ENCODE data around the gene ATG10.

Gene ATG10

DNA sequence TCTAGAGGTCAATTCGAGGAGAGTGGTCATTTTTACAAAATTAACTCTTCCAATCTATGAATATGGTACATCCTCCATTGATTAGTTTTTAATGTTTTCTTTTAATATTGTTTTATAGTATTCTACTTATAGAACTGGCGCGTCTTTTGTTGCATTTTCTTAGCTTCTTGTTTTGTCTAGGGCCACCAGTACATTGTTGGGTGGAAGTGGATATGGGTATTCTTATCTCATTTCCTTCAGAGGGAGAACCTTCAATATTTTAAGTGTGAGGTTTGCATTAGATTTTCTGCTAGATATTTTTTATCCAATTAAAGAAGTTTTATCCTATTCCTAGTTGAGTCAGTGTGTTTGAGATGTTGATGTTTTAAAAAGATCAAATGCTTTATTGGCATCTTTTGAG, 236.5 kb downstream of the ATG10 start:
- no peak overlapping the region for H3K4me3 ChIP-seq (ENCODE audit: low read length)
- no peak for TF ChIP-seq ZNF274 (IDR thresholded peaks at IDR 0.05; ENCODE audit: low read depth, low read length)

DNA sequence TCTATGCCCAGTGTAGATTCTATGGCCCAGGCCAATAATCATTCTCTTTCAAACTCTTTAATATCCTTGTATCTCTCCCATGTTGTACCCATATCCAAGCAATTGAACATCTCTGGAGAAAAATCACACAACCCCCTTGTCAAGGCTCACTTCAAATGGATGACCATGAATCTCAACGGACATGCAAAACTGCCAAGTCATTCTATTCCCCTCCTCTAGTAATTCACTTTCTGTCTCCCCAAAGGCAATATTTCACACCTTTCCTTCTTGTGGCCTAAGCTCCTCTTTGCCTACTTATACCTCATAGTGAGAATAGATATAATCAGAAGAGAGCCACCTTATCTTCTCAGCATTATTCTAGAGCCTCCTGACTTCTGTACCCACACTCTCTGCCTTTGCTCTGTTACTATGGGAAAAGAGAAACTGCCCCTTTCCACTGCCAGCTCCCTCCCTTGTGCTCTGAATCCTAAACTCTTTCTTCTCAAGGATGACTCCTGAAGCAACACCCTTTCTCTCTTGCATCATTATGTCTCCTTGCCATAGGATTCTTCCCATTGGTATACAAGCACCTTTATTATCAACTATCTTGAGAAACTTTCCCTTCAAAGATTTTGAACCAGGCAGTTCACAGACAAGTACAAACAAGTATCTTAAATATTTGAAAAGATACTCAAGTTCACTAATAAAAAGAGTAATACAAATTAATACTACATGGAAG, 240.2 kb downstream of the ATG10 start:
- H3K4me3 ChIP-seq (ENCODE audit: low read length), result no peak overlapping the region
- TF ChIP-seq ZNF274 (IDR thresholded peaks at IDR 0.05; ENCODE audit: low read depth, low read length), result no peak

DNA sequence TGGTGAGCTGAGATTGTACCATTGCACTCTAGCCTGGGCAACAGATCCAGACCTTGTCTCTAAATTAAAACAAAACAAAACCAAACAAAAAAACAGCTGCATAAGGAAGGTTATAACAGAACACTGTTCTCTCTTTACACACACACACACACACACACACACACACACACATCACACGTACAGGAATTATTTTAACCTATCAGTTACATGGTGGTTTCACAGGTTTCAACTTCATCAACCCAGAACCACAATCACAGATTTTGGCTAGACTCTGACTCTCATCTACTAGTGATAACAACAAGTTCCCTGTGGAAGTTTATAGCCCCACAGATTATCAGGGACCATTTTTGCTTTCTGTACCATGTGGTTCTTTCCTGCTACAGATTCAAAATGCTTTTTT, 246.1 kb downstream of the ATG10 start:
- H3K4me3 ChIP-seq (ENCODE audit: low read length), result no peak overlapping the region
- TF ChIP-seq ZNF274 (IDR thresholded peaks at IDR 0.05; ENCODE audit: low read depth, low read length), result no peak

DNA sequence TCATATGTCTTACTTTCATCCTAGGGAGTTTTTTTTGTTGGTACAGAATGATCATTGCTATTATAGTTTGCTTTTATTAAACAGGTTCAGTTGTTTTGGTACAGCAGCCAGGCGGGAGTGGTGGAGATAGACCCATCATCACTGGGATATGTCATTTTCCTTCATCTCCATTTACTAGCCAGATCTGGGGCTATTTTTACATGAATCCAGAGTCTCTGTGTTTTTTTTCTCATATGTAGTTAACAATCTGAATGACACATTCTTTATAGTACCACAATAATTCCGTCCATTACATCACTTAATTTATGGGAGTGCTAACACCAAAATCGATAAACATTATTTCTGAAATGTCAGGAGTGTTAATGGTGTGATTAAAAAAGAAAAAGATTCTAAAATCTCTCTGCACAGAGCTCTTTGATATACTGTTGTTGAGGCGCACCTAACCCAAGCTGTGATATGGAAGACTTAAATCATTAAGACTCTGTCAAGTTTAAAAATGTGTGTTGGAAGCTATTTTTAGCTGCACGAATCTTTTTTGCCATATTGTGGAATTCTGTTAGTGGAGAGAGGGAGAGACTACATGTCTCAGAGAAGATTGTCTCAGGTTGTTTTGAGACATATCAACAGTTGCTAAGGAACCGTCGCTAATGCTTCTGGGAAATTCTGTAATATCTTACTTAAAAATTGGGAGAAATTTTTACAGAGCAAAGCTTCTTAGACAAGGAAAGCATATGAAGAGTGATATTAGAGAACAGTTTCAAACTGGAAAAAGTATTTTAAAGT, 246.7 kb downstream of the ATG10 start:
- no peak overlapping the region for H3K4me3 ChIP-seq (ENCODE audit: low read length)
- TF ChIP-seq ZNF274 (IDR thresholded peaks at IDR 0.05; ENCODE audit: low read depth, low read length), result no peak

DNA sequence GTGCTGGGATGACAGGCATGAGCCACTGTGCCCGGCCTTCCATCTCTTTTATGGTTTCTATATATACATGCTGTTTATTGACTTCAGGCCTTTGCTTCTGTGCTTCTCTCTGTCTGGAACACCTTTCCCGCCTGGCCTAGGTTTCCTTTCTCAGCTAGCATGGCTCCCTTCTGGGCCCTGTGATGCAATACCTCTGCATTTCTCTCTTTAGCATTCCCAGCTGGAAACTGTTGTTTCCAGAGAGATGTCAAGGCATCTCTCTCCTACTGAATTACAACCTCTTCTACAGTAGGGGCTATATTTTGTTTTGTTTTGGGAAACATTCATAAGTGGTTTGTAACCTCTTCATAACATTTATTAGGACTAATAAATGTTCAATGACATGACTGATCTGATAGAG, 249.2 kb downstream of the ATG10 start:
- H3K4me3 ChIP-seq (ENCODE audit: low read length), result no peak overlapping the region
- no peak for TF ChIP-seq ZNF274 (IDR thresholded peaks at IDR 0.05; ENCODE audit: low read depth, low read length)

DNA sequence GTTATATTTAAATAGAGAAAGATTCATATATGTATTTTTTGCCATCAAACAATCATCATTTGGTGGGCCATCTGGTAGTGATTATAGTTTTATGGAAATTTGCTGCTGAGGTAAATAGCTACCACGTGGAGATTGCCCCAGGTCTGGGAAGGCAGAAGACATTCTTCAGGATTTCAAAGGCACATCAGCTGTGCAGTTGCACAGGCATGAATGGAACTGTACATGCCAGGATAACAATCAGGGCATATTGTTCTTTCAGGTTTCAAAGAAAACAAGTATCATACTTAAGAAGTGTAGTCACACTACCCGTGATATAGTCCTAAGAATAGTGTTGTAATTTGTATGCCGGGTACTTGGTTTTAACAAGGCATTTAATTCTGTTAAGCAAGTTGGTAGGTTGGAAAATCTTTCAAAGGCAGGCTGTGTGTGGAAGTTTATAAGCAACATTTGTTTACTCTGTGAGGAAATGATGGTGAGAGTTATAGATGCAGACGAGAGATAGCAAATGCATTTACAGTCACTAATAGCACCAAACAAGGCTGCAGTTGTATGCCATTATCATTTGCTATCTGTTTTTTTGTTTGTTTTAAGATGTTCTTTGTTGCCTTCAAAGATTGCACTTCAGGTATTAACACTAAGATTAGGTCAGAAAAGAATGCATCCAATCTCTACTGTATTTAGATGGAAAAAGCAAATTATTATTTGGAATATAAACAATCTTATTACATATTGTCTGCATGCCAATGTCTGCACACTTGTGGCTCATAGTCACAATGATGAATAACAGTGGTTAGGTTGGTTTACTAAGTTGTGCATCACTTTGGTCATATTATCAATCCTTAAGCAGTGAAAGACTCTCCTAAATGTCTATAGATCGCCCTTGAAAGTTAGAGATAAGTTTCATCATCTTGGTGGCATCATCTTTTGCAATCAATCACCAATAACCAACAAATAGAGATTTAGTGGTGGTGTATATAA, 251.1 kb downstream of the ATG10 start:
- H3K4me3 ChIP-seq (ENCODE audit: low read length), result no peak overlapping the region
- TF ChIP-seq ZNF274 (IDR thresholded peaks at IDR 0.05; ENCODE audit: low read depth, low read length), result no peak

DNA sequence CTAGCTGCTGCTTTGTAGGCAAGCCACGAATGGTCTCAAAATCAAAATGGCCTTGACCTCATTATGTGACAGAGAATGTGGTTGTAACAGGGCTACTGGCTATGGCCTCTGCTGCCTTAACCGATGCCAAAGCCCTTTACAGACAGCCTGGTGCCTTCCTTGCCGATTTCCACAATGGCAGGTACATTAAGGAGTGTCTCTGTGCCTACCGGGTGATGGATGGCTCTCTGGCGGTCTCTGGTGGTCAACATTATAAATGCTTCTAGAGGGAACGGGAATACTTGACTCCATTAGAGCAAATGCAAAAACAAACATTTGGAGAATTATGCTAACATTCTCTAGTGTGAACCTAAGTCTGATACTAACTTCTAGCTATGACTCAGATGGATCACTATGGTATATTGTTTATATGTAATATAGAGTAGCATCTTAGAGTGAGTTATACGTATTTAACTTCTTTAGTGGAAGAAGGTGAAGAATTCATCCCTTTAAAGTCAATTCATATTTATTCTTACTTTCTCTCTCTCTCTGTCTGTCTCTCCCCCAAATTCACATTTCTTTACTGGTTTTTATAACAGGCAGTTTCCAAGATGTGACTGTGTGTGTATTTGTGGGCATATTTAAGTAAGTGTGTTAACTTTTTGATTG, 253.8 kb downstream of the ATG10 start:
- H3K4me3 ChIP-seq (ENCODE audit: low read length), result no peak overlapping the region
- TF ChIP-seq ZNF274 (IDR thresholded peaks at IDR 0.05; ENCODE audit: low read depth, low read length), result no peak

DNA sequence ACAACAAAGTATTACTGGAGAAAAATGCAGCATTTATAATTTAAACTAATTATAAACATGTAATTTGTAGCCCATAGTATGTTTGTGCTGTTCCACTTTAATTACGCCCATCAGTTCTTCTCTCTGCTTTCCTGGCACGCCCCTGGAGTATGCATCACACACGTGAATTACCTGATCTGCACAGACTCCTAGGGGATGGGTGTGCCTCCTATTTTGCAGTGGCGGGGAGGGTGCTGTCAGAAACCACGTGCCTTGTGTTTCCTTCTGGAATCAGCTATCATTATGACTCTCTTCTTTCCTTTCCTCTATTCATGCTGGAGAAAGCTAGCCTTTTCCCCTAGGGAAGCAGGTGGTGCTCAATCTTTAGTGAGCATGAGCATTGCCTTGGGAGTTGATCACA, 263.1 kb downstream of the ATG10 start:
- H3K4me3 ChIP-seq (ENCODE audit: low read length), result no peak overlapping the region
- TF ChIP-seq ZNF274 (IDR thresholded peaks at IDR 0.05; ENCODE audit: low read depth, low read length), result no peak

DNA sequence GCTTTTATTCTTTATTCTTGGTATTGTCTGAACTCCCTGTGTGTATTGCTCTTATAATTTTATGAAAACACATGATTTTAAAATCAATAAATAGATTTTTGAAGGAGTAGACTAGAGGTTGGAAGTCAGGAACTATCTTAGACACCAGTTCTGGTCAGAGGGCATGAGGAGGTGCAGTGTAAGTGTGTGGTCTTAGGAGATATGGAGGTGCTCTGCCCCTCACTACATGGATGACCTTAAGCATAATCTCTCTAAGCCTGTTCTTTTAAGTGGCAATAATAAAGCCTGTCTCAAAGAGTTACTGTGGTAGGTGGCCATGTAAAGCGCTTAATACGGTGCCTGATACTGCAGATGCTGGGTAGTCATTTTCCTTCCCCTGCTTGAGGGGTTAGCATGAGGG, 272.3 kb downstream of the ATG10 start:
- no peak overlapping the region for H3K4me3 ChIP-seq (ENCODE audit: low read length)
- TF ChIP-seq ZNF274 (IDR thresholded peaks at IDR 0.05; ENCODE audit: low read depth, low read length), result no peak

DNA sequence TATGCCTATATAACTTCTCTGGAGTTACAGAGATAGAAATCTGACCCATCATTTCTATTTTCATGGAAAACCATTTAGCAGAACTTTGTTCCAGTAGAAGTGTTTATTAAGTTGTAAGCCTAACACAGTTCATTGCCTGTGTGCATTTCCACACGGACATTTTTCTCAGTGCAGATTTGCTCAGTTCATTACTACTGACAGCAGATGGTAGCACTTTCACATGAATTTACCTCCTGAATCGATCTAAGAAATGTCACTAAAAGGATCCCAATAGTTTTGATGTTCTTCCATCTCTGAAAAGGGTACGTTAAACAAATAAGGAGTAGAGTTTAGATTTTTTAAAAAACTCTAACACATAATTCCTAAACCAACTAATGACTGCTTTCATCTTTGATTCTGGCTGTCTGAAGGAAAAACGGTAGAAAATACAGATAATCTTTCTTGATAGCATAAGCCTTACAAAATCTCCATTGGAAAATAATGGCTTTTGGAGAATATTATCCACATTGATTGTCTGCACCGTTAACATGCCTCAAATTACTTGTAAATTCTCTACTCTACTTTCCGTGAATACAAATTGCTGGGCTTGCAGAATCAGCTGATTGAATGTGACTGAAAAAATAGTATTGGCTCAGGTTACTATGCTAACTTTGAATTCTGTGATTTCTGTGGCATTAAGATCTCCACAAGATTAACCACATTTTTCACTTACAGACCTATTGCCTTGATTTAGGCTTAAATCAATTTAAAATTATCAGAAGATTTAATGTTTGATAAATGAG, 273.2 kb downstream of the ATG10 start:
- no peak overlapping the region for H3K4me3 ChIP-seq (ENCODE audit: low read length)
- TF ChIP-seq ZNF274 (IDR thresholded peaks at IDR 0.05; ENCODE audit: low read depth, low read length), result no peak

DNA sequence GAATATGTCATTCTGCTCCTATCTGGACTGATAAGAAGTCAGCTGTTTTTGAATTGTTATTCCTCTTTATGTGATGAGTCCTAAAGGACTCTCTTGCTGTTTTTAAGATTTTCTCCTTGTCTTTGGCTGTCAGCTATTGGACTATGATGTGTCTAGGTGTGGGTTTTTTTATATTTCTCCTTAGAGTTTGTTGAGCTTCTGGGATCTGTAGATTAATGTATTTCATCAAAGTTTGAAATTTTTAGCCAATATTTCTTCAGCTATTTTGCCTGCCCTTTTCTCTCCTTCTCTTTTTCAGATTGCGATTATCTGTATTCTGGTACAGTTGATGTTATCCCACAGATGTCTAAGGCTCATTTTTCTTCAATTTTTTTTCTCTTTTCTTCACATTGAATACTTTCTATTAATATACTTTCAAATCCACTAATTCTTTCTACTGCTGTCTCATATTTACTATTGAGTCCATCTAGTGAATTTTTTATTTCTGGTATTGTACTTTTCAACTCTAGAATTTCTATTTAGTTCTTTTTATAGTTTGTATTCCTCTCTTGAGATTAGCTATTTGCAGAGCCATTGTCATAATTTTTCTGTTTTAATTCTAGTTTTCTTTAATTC, 275.2 kb downstream of the ATG10 start:
- TF ChIP-seq ZNF274 (IDR thresholded peaks at IDR 0.05; ENCODE audit: low read depth, low read length), result no peak
- H3K4me3 ChIP-seq (ENCODE audit: low read length), result no peak overlapping the region

DNA sequence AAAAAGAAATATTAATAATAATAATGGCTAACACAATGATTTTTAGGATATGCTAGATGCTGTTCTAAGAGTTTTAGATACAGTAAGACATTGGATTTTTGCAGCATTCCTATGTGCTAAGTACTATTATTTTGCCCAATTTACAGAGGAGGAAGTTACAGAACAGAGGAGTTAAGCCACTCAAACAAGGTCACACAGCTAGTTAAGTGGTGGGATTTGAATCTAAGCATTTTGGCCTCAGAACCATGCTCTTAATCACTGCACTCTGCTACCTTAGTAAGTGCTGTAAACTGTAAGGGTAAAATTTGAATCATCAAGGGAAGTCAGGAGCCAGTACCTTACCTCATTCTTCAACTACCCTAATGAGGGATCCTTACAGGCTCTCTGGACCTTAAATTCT, 280.9 kb downstream of the ATG10 start:
- no peak overlapping the region for H3K4me3 ChIP-seq (ENCODE audit: low read length)
- TF ChIP-seq ZNF274 (IDR thresholded peaks at IDR 0.05; ENCODE audit: low read depth, low read length), result no peak

DNA sequence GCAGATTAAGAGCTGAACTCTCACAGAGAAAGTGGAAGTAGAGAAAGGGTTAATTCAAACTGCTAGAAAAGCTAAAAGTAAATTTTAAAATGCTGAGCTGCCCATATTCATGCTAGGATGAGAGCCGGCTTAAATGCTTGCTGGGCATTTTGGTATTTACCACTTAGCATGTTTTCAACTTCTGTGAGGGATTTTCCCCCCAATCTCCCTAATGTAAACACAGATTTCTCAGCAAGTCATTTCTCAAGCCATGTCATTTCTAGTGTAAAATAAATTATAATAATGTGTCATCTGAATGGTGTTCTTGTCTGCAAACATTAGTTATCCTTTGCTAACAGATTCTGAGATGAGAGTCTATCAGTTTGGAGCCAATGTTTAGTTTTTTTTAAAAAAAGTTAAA, 284.0 kb downstream of the ATG10 start:
- no peak for TF ChIP-seq ZNF274 (IDR thresholded peaks at IDR 0.05; ENCODE audit: low read depth, low read length)
- no peak overlapping the region for H3K4me3 ChIP-seq (ENCODE audit: low read length)
